GM18502 (cell line): Measurements from ENCODE around the gene ERLEC1.
"Not testable (repeated sequence)": the region's sequence is repeated elsewhere in the genome, so short reads cannot be mapped to it uniquely, and the experiment has no call there.

Source experiments
- ATAC-seq: cut with Tn5 transposase; IDR thresholded peaks from one replicate; pipeline ENCODE4 v1.9.1; 2021; ENCODE audit warnings: mild to moderate bottlenecking; ENCODE audit not compliant: unreplicated experiment, poor library complexity

The ERLEC1 gene

GRCh38 chr2:53778536-53779162, 8.2 kb upstream of the ERLEC1 start:
- ATAC-seq = no peak

GRCh38 chr2:53780056-53780455, 6.8 kb upstream of the ERLEC1 start:
- ATAC-seq = no peak

- ATAC-seq = no peak
Observed at GRCh38 chr2:53782676-53783075, 4.2 kb upstream of the ERLEC1 start.

- no peak for ATAC-seq
Observed at GRCh38 chr2:53784436-53784835, 2.4 kb upstream of the ERLEC1 start.

- no peak for ATAC-seq
Observed at GRCh38 chr2:53785366-53785765, 1.5 kb upstream of the ERLEC1 start.

GRCh38 chr2:53786352-53786704, 516 bp upstream of the ERLEC1 start:
- ATAC-seq = peak; percentile 21

- ATAC-seq = no peak
Observed at GRCh38 chr2:53787614-53788289, 908 bp downstream of the ERLEC1 start.

- ATAC-seq = no peak
Observed at GRCh38 chr2:53793261-53793660, 6.4 kb downstream of the ERLEC1 start.

GRCh38 chr2:53793821-53794220, 7.0 kb downstream of the ERLEC1 start:
- no peak for ATAC-seq

GRCh38 chr2:53801547-53801946, 14.7 kb downstream of the ERLEC1 start:
- ATAC-seq = no peak

GRCh38 chr2:53802617-53803151, 15.8 kb downstream of the ERLEC1 start:
- no peak for ATAC-seq

- ATAC-seq = no peak
Observed at GRCh38 chr2:53811601-53812000, 24.8 kb downstream of the ERLEC1 start.

GRCh38 chr2:53813151-53813550, 26.3 kb downstream of the ERLEC1 start:
- ATAC-seq = no peak

- no peak for ATAC-seq
Observed at GRCh38 chr2:53818854-53819435, 32.1 kb downstream of the ERLEC1 start.

GRCh38 chr2:53819634-53820033, 32.8 kb downstream of the ERLEC1 start:
- ATAC-seq = no peak

GRCh38 chr2:53820048-53820447, 33.2 kb downstream of the ERLEC1 start:
- ATAC-seq = no peak

- ATAC-seq = no peak
Observed at GRCh38 chr2:53820711-53821110, 33.9 kb downstream of the ERLEC1 start.

GRCh38 chr2:53821810-53822209, 35.0 kb downstream of the ERLEC1 start:
- no peak for ATAC-seq

- not testable (repeated sequence) for ATAC-seq
Observed at GRCh38 chr2:53823639-53824038, 36.8 kb downstream of the ERLEC1 start.

- ATAC-seq = no peak
Observed at GRCh38 chr2:53826030-53826410, 39.2 kb downstream of the ERLEC1 start.

GRCh38 chr2:53826587-53827397, 39.9 kb downstream of the ERLEC1 start:
- no peak for ATAC-seq
